ENCODE data around the gene CMIP.

DNA sequence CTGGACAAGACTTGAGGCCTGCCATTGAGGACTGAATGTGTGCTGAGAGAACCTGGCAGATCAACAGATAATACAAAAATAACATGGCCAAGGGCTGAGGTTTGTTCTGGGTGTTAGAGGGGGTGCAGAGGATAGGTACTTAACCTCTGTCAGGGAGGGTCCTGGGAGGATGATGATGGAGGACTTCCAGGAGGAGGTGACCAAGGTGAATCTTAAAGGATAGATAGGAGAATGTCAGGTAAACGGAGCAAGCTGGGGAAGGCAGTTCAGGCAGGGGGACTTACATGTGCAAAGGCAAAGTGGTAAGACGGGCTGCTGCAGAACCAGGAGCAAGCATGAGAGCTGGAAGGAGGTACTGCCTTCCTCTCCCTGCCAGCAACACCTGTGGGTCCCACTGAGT is 214.6 kb downstream of the CMIP start:
- TF ChIP-seq SP1 (IDR thresholded peaks at IDR 0.05) (no peak), BHLHE40 (IDR thresholded peaks at IDR 0.05; ENCODE audit: borderline replicate concordance) (no peak), FOXA1 (IDR thresholded peaks at IDR 0.05) (no peak), TARDBP (IDR thresholded peaks at IDR 0.05) (no peak), NFRKB (IDR thresholded peaks at IDR 0.05) (no peak), FOXM1 (IDR thresholded peaks at IDR 0.05; ENCODE audit: borderline replicate concordance) (no peak), ELF4 (IDR thresholded peaks at IDR 0.05) (no peak), ARNT (IDR thresholded peaks at IDR 0.05) (no peak), ZNF384 (IDR thresholded peaks at IDR 0.05) (no peak), HDGF (IDR thresholded peaks at IDR 0.05; ENCODE audit: borderline replicate concordance) (no peak), SUZ12 (IDR thresholded peaks at IDR 0.05) (no peak)
- TF ChIP-seq, protein P1, sequence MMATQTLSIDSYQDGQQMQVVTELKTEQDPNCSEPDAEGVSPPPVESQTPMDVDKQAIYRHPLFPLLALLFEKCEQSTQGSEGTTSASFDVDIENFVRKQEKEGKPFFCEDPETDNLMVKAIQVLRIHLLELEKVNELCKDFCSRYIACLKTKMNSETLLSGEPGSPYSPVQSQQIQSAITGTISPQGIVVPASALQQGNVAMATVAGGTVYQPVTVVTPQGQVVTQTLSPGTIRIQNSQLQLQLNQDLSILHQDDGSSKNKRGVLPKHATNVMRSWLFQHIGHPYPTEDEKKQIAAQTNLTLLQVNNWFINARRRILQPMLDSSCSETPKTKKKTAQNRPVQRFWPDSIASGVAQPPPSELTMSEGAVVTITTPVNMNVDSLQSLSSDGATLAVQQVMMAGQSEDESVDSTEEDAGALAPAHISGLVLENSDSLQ (IDR thresholded peaks at IDR 0.05) = no peak
